NCI-H2081 treated with DMSO at 0.1 percent for 48 hours (cell line): ENCODE measurements around the gene DNAJC9.
"Not testable (repeated sequence)": the region's sequence is repeated elsewhere in the genome, so short reads cannot be mapped to it uniquely, and the experiment has no call there.

ENCODE experiments used
- DNase-seq: peaks from one replicate; lab custom pipeline; 2025; lab: John Stamatoyannopoulos, UW

Gene DNAJC9, protein sequence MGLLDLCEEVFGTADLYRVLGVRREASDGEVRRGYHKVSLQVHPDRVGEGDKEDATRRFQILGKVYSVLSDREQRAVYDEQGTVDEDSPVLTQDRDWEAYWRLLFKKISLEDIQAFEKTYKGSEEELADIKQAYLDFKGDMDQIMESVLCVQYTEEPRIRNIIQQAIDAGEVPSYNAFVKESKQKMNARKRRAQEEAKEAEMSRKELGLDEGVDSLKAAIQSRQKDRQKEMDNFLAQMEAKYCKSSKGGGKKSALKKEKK

DNA sequence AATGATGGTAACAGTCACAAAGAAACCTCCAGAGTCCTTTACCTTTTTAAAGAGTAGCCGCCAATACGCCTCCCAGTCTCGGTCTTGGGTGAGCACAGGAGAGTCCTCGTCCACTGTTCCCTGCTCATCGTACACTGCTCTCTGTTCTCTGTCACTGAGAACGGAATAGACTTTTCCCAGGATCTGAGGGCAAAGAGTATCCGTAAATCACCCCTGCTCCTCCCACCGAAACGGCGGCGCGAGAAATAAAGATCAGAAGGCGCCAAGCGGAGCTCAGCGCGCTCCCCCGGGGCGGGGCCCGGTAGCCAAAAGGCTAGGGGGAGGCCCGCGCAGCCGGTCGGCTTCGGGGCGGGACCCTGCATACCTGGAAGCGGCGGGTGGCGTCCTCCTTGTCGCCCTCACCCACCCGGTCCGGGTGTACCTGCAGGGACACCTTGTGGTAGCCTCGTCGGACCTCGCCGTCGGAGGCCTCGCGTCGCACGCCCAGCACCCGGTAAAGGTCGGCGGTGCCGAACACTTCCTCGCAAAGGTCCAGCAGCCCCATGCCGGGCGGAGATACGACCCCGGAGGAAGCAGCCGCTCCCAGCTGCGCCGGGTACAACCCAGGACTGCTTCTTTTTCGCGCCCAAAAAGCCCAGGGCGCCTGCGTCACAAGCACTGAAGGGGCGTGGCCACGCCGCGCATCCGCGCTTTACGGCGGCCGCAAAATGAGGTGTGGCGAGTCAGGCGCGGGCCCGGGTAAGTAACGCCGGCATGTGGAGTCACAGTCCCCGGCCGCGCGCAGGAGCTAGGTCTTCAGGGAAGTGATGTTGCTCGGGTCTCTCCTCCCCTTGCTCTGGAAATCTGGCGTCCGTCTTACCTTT, at the start of gene DNAJC9:
Gene DNAJC9, minus strand, starts transcription at position 610 of the 863 bp plus-strand sequence. Its CDS starts 66 bp downstream, at position 544.
- DNase-seq = peak; percentile 52

DNA sequence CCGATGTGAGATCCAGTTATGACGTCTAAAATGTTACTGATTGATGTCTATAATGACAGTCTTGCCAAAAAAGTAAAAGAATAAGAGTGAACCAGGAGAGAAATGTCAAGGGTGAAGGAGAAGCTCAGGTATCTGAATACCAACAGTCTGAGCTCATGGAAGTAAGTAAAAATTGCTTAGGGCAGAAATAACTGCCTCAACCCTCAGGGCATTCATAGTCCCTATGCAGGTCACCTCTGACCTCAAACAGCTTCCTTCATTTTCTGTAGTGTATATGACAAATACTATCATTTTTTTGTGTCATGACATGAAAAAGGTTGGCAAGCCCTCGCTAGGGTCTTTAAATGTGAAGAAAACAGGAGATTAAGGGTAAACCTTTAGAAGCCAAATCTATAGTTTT, 46.4 kb upstream of the DNAJC9 start:
- DNase-seq = no peak

DNA sequence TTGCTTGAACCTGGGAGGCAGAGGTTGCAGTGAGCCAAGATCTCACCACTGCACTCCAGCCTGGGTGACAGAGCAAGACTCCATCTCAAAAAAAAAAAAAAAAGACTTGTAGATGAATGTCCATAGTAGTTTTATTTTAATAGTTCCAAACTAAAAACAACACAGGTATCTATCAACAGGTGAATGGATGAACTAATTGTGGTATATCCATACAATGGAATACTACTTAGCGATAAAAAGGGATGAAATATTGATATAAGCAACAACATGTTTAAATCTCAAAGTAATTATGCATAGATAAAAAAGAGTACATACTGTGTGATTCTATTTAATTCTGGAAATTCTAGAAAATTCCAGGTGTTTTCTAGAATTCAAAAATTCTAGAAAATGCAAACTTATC, 42.9 kb upstream of the DNAJC9 start:
- DNase-seq = no peak

DNA sequence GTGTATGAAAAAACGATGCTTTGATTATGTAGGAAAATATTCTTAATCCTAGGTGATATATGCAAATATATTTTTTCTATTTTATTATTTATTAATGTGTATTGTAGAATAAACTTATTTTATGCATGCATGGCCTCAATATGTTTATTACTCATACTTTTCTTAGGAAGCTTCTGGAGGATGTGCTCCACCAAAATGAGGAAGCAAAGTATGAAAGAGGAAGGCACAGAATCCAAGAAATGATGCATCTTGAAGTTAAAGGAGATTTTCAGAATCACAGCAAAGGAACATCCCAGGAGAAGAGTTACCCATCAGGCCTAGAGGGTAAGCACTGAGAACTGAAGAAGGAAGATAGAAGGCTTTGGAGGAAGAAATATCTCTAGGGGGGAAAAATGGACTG, 40.4 kb upstream of the DNAJC9 start:
- no peak for DNase-seq

DNA sequence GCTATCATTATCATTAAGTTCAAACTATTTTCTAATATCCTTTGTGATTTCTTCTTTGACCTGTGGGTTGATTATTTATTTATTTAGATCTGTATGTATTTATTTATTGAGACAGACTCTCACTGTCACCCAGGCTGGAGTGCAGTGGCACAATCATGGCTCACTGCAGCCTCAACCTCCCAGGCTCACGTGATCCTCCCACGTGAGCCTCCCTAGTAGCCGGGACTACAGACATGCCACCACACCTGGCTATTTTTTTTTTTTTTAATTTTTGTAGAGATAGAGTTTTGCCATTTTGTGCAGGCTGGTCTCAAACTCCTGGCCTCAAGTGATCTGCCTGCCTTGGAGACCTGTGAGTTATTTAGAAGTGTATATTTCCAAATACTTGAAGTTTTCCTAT, 34.0 kb upstream of the DNAJC9 start:
- no peak for DNase-seq

DNA sequence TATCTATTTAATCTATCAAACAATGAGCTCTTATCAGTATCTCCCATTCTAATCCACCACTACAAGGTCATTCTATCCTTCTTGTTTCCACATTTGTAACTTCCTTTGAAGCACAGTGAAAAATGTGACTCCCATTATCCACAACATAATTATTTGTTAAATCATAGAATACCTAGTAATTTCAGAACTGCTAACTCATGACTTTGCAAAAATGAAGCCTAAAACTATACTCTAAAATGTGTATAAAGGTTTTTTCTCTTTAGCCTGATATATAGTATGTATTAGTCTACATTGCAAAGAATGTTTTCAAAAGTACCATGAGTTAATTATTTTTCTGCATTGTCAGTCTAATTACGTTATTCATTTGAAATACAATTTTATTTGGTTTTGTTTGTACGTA, 17.4 kb upstream of the DNAJC9 start:
- no peak for DNase-seq

DNA sequence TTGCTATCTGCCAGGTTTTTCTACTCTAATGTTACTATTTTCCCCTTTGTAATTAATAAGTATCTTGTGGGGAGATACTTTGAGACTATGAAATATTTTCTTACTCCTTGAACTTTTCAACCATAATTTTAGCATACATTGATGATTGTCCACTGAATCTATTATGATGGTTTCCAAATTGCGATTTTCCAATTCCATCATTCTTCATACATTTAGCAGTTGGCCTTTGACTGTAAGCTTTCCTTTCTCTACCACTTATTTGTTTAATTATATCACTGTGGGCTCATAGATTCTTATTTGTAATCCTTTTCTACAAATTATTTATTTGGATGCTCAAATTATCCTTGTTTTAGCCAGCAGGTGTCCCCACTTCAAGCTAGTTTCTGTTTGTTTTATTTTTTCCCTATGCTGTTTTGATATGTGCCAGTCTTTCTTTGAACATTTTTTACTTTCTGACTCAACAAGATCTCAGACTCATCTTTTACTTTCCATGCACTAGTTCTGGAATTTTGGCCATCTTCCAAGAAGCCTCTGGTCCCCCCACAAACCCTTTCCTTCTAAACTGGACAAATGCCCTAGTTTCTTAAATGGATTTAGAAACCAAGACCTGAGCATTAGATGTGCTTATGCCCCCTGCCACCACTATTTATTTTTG, 16.8 kb upstream of the DNAJC9 start:
- DNase-seq = no peak

DNA sequence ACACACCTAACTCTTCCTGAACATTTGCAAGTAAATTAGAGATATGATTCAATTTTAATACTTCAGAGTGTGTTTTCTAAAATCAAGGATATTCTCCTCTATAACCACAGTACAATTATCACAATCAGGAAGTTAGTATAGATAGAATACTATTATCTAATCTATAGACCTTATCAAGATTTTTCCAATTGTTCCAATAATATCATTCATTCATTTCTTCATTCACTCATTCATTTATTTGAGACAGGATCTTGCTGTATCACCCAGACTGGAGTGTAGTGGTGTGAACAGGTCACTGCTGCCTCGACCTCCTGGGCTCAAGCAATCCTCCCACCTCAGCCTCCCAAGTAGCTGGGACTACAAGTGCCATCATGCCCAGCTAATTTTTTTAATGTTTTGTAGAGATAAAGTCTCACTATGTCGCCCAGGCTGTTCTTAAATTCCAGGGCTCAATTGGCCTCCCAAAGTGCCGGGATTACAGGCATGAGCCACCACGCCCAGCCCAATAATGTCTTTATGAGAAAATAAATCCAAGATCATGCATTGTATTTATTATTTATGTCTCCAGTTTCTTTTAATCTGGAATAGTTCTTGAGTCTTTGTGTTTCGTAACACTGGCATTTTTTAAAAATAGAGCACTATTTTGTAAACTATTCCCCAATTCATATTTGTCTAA, 16.0 kb upstream of the DNAJC9 start:
- DNase-seq = no peak

DNA sequence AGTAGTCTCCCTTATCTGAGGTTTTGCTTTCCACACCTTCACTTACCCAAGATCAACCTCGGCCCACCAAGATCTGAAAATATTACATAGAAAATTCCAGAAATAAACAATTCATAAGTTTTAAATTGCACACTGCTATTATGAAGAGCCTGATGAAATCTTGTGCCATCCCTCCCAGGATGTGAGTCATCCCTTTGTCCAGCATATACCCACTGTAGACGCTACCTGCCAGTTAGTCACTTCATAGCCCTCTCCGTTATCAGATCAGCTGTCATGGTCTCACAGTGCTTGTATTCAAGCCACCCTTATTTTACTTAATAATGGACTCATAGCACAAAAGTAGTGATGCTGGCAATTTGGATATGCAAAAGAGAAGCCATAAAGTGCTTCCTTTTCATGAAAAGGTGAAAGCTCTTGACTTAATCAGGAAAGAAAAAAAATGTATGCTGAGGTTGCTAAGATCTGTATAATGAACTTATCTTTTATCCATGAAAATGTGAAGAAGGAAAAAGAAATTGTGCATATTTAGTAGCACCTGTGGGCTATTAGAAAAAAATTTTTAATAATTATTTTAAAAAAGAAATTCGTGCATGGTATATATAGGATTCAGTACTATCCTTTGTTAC, 15.2 kb upstream of the DNAJC9 start:
- DNase-seq = no peak

DNA sequence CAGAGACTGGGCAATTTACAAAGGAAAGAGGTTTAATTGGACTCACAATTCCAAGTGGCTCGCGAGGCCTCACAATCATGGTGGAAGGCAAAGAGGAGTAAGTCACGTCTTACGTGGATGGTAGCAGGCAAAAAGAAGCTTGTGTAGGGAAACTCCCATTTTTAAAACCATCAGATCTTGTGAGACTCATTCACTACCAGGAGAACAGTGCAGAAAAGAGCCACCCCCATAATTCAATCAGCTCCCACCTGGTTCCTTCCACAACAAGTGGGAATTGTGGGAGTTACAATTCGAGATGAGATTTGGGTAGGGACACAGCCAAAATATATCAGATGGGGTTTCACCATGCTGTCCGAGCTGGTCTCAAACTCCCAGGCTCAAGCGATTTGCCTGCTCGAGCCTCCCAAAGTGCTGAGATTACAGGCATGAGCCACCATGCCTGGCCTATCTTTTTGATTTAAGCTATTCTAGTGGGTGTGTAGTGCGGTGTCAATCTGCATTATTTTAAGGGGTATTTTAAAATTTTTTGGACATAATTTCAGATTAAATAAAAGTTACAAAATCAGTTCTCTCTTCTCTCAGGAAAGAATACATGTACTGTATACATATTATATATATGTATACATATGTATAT, 14.4 kb upstream of the DNAJC9 start:
- no peak for DNase-seq

DNA sequence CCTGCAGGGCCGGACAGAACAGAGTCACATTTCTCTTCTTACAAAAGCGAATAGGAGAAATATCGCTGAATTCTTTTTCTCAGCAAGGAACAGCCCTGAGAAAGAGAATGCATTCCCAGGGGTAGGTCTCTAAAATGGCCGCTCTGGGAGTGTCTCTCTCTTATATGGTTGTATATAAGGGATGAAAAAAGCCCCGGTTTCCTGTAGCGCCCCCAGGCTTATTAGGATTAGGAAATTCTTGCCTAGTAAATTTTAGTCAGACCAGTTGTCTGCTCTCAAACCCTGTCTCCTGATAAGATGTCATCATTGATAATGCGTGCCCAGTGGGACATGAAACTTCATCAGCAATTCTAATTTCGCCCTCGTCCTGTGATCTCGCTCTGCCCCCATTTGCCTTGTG, 11.6 kb upstream of the DNAJC9 start:
- not testable (repeated sequence) for DNase-seq

DNA sequence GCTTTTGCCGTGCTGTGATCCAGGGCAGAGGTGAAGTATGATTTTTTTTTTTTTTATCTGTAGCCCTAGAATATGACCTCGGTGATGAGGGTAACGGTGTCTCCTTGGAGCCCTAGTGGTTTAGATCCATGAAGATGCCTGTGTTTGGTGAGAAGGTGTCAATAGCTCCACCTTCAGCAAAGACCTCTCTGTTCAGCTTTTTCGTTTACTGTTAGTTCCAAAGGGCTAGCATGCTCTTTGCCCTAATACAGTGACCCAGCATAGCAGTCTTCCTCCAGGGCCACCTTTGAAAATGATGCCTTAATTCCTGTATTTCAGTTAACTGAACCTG, 6.1 kb upstream of the DNAJC9 start:
- DNase-seq = no peak

DNA sequence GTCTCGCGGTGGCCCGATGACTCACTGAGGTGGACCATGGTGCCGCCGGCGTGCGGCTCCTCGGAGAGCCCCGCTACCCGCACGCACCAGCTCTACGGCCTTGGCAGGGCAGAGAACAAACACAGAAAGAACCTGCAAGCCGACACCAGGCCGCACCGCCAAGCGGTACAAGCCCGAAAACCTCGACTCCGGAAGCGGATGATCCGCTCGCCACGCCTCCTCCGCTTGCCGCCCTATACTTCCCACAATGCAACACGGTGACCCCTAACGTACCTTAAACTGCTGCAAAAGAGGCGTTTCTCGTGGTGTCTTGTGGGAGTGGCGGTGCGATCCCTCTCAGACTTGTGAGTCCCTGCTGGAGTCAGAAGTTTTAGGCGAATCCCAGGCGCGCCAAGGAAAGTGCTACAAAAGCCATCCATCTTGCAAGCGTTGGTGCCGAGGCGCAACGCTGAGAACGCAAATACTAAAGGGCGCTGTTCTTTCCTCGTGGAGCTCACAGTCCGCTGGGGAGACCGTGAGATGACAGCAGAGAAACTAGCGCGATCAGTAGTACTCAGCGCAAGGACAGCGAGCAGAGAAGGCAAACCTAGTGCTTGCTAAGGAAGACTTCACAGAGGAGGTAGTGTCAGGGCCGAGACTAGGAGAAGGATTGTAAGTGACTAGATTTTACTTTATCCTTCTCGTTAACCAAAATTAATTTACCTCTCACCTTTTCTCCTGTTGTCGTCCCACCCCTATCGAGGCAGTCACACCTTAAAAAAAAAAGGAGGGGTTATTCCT, 5.6 kb upstream of the DNAJC9 start, which contains the start of gene MRPS16:
Gene MRPS16, minus strand, starts transcription at position 200 of the 780 bp plus-strand sequence. Its CDS starts 162 bp downstream, at position 38.
- DNase-seq = peak; percentile 68

DNA sequence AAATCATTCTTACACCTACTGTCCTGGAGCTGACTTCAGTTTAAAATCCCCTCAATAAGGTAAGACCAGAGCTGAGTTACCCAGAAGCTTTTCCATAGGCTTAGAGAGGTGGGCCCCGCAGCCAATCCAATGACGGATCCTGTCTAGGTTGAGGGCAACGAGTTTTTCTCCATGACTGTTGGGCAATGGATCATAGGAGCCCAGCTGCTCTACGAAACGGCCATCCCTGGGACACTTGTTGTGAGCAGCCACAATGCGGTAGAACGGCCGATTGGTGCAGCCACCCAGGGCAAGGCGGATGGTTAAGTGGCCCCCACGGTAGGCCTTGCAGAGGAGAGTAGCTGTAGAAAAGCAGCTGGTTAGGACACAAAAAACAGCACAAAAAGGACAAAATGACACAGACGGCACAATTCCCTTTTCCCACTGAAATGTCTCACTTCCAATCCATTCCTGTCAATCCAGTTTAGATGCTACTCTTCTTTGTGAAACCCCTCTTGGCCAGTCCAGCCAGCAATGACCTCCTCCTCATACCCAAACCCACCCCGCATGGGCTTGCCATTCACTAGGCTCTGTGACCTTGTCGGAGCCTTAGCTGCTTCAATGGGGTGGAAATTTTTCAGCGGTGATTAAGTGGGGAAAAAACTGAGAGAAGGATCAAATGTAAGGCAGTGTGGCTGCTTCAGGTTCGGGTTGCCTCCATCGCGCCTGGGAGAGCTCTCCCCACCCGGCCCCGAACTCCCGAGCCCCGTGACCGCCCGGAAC, 4.8 kb upstream of the DNAJC9 start:
- no peak for DNase-seq

DNA sequence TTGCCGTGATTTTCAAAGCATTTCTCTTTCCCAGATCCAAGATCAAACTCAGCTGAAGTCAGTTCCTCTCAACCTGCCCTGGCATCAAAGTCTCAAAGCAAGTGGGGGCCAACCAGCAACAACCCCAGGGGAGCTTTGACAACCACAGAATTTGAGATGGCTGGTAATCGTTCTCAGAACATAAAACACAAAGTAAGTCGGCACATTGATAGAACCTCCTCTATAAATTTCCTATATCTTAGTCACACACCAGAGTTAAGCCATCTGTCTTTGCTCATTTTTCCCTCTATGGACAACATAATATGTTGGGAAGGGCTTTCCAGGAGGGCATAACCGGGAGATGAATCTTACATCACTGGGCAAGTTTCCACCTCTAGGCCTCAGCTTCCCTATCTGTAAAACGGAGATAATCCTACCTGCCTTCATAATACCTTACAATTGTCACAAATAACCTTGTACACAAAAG, 1.2 kb upstream of the DNAJC9 start:
- DNase-seq = no peak

DNA sequence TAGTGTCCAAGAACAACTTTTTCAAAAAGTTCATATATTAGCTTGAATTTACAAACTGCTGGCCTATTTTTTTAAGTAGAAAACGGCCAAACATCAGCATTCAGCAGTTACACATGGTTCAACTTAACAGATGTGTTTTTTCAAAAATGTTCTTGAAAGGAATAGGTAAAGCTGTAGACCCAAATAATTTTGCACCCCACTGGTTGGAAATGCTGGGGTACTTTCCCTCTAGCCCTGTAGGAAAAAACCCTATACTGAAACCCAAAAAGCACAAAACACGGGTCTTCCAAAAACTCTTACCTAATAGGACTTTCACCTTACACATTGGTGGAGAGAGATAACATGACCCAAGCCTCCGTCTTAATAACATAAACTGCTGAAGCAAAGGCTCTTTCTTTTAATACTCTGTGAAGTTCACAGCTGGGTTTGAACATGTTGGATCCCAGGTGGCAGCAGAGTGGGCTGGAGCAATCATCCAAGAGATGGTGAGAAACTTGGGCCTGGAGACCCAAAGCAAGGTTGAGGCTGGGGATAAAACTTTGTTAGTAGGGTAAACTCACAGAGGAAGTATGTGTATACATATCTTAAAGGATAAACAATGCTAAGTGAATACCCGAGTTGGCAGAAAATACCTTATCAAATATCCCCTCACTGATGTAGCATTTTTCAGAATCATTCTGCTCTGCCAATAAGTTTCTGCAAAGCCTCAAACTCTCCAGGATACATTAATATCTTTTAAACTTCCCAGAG, 629 bp upstream of the DNAJC9 start:
- no peak for DNase-seq

DNA sequence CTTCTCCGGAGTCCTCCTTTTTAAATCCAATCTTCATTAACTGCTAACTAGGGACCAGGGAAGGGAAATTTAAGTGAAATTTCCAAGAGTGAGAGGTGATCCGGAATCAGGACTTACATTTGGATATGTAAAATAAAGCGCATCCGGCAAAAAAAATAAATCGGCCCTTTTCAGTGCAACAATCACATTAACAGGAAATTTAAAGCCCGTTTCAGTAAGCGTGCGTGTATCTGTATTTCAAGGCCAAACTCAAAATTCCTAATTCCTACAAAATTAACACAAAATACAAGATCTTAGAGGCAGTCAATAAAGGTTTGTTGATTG, 771 bp downstream of the DNAJC9 start:
- DNase-seq = no peak

DNA sequence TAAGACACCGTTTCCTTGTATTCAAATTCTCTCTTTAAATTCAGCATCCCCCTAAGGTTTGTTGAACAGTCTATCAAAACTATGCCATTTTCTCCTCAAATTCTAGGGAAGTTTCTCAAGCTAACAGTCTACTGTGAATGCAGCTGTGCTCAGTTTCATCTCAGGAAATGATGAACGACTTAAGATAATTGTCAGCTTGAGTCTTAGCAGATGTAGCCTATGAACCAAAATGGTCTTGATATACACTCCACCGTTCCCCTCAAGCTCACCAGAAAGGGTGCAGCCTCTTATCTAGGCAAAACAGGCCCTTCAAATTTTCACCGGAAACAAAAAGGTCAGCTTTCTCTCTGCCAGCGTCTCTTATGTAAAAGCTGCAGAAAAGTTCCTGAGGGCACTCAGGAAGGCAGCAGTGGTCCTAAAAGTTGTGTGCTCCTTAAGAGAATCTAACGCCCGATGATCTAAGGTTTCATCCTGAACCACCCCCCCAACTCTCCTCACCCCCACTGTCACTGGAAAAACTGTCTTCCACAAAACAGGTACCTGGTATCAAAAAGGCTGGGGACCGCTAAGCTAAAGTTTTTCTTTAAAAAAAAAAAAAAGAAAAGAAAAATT, 2.1 kb downstream of the DNAJC9 start:
- DNase-seq = no peak

DNA sequence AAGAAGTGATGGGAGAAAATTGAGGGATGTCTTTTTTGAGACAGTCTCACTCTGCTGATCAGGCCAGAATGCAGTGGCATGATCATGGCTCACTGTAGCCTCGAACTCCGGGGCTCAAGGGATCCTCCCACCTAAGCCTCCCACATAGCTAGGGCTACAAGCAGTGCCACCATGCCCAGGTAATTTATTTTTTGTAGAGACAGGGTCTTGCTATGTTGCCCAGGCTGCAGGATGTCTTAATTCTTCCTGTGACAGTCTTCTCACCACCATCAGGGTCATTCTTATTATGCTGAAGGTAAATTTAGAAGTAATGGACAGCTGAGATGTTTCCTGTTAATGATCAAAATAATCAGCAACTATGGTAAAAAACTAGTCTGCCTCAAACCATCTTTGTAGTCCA, 7.1 kb downstream of the DNAJC9 start:
- DNase-seq = no peak
